ENCODE measurements around the gene LRRTM4.

DNA sequence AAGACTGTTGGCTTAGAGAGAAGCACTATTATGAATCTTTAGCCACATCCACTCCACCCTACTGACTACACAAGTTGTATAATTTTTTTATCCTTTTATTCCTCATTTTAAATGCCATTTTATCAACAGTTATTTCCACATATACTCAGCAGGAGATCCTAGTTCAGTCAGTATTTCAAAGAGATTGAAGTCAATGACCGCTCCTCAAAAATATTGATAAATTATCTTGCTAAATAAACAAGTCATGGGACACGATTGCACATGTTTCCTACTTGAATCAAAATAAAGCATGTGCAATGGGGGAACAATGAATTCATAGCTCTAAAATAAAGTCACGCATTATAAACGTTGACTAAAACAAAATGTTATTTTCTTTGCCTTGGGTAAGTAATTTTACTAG is 496.5 kb downstream of the LRRTM4 start:
- TF ChIP-seq, protein P1, sequence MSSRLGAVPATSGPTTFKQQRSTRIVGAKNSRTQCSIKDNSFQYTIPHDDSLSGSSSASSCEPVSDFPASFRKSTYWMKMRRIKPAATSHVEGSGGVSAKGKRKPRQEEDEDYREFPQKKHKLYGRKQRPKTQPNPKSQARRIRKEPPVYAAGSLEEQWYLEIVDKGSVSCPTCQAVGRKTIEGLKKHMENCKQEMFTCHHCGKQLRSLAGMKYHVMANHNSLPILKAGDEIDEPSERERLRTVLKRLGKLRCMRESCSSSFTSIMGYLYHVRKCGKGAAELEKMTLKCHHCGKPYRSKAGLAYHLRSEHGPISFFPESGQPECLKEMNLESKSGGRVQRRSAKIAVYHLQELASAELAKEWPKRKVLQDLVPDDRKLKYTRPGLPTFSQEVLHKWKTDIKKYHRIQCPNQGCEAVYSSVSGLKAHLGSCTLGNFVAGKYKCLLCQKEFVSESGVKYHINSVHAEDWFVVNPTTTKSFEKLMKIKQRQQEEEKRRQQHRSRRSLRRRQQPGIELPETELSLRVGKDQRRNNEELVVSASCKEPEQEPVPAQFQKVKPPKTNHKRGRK (CRISPR knock-in tag; IDR thresholded peaks at IDR 0.05; ENCODE audit: borderline replicate concordance), result no peak
- TF ChIP-seq, protein P2, sequence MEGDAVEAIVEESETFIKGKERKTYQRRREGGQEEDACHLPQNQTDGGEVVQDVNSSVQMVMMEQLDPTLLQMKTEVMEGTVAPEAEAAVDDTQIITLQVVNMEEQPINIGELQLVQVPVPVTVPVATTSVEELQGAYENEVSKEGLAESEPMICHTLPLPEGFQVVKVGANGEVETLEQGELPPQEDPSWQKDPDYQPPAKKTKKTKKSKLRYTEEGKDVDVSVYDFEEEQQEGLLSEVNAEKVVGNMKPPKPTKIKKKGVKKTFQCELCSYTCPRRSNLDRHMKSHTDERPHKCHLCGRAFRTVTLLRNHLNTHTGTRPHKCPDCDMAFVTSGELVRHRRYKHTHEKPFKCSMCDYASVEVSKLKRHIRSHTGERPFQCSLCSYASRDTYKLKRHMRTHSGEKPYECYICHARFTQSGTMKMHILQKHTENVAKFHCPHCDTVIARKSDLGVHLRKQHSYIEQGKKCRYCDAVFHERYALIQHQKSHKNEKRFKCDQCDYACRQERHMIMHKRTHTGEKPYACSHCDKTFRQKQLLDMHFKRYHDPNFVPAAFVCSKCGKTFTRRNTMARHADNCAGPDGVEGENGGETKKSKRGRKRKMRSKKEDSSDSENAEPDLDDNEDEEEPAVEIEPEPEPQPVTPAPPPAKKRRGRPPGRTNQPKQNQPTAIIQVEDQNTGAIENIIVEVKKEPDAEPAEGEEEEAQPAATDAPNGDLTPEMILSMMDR (IDR thresholded peaks at IDR 0.05), result no peak
- TF ChIP-seq ZNF263 (CRISPR knock-in tag; IDR thresholded peaks at IDR 0.05; ENCODE audit: low read depth) (no peak), SMAD4 (CRISPR knock-in tag; IDR thresholded peaks at IDR 0.05) (no peak), NFYB (CRISPR knock-in tag; conservative IDR thresholded peaks at IDR 0.05; ENCODE audit: low read depth) (no peak)
- TF ChIP-seq, protein P3, sequence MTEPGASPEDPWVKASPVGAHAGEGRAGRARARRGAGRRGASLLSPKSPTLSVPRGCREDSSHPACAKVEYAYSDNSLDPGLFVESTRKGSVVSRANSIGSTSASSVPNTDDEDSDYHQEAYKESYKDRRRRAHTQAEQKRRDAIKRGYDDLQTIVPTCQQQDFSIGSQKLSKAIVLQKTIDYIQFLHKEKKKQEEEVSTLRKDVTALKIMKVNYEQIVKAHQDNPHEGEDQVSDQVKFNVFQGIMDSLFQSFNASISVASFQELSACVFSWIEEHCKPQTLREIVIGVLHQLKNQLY (CRISPR knock-in tag; IDR thresholded peaks at IDR 0.05), result no peak
- TF ChIP-seq, protein P4, sequence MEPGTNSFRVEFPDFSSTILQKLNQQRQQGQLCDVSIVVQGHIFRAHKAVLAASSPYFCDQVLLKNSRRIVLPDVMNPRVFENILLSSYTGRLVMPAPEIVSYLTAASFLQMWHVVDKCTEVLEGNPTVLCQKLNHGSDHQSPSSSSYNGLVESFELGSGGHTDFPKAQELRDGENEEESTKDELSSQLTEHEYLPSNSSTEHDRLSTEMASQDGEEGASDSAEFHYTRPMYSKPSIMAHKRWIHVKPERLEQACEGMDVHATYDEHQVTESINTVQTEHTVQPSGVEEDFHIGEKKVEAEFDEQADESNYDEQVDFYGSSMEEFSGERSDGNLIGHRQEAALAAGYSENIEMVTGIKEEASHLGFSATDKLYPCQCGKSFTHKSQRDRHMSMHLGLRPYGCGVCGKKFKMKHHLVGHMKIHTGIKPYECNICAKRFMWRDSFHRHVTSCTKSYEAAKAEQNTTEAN (CRISPR knock-in tag; IDR thresholded peaks at IDR 0.05), result no peak

All from WTC11 (cell line).